GM10847 (cell line): ENCODE results near the gene NOM1.

Experiments used
- POLR2A ChIP-seq: IDR thresholded peaks from 2 replicates; pipeline ENCODE4 v1.6.1; 2011; ENCODE audit not compliant: insufficient read length; ENCODE audit errors: extremely low read depth

The NOM1 gene

GRCh38 chr7:156949541-156950380 lies at the start of gene NOM1:
TSS of gene NOM1 (plus strand) at chr7:156949712. CDS start at chr7:156949738, 26 bp downstream.
- TF ChIP-seq POLR2A = peak; percentile 76

- TF ChIP-seq POLR2A = no peak
These were observed 46.1 kb upstream of the NOM1 start for GRCh38 chr7:156903232-156903909.

- no peak for TF ChIP-seq POLR2A
These were observed 43.3 kb upstream of the NOM1 start for GRCh38 chr7:156906200-156906649.

- no peak for TF ChIP-seq POLR2A
These were observed 41.9 kb upstream of the NOM1 start for GRCh38 chr7:156907656-156908055.

- no peak for TF ChIP-seq POLR2A
These were observed 30.9 kb upstream of the NOM1 start for GRCh38 chr7:156918635-156919034.

- TF ChIP-seq POLR2A = no peak
These were observed 30.3 kb upstream of the NOM1 start for GRCh38 chr7:156919132-156919713.

- TF ChIP-seq POLR2A = no peak
These were observed 29.4 kb upstream of the NOM1 start for GRCh38 chr7:156920076-156920475.

GRCh38 chr7:156927571-156928405 lies 21.7 kb upstream of the NOM1 start:
- no peak for TF ChIP-seq POLR2A

GRCh38 chr7:156928406-156928747 lies 21.1 kb upstream of the NOM1 start:
- no peak for TF ChIP-seq POLR2A

GRCh38 chr7:156929789-156930539 lies 19.5 kb upstream of the NOM1 start:
- no peak for TF ChIP-seq POLR2A

GRCh38 chr7:156932006-156932405 lies 17.5 kb upstream of the NOM1 start:
- no peak for TF ChIP-seq POLR2A

- no peak for TF ChIP-seq POLR2A
These were observed 14.3 kb upstream of the NOM1 start for GRCh38 chr7:156935250-156935649.

- TF ChIP-seq POLR2A = no peak
These were observed 8.9 kb upstream of the NOM1 start for GRCh38 chr7:156940421-156941122.

- TF ChIP-seq POLR2A = no peak
These were observed 7.9 kb upstream of the NOM1 start for GRCh38 chr7:156941393-156942182.

- no peak for TF ChIP-seq POLR2A
These were observed 6.8 kb upstream of the NOM1 start for GRCh38 chr7:156942708-156943090.
